Ishikawa (cell line): Measurements from ENCODE around the gene MYO5C.

Source experiments
- CEBPB ChIP-seq: IDR thresholded peaks from 2 replicates; pipeline ENCODE4 v1.6.1; 2012
- CREB1 ChIP-seq: IDR thresholded peaks from 2 replicates; pipeline ENCODE4 v1.6.1; 2012; ENCODE audit warnings: low read depth
- EGR1 ChIP-seq: IDR thresholded peaks from 2 replicates; pipeline ENCODE4 v1.6.1; 2012
- EP300 ChIP-seq: IDR thresholded peaks from 2 replicates; pipeline ENCODE4 v1.6.1; 2012; ENCODE audit warnings: borderline replicate concordance
- FOXM1 ChIP-seq: IDR thresholded peaks from 2 replicates; pipeline ENCODE4 v1.6.1; 2012; ENCODE audit warnings: low read depth, borderline replicate concordance
- NFIC ChIP-seq: IDR thresholded peaks from 2 replicates; pipeline ENCODE4 v1.6.1; 2012
- RAD21 ChIP-seq: IDR thresholded peaks from 2 replicates; pipeline ENCODE4 v1.6.1; 2012; ENCODE audit warnings: low read depth
- REST ChIP-seq: IDR thresholded peaks from 2 replicates; pipeline ENCODE4 v1.6.1; 2012; ENCODE audit warnings: low read depth, mild to moderate bottlenecking
- TAF1 ChIP-seq: IDR thresholded peaks from 2 replicates; pipeline ENCODE4 v1.6.1; 2012; ENCODE audit warnings: low read depth, mild to moderate bottlenecking
- TCF12 ChIP-seq: IDR thresholded peaks from 2 replicates; pipeline ENCODE4 v1.6.1; 2012; ENCODE audit warnings: low read depth
- TEAD4 ChIP-seq: IDR thresholded peaks from 2 replicates; pipeline ENCODE4 v1.6.1; 2012
- YY1 ChIP-seq: IDR thresholded peaks from 2 replicates; pipeline ENCODE4 v1.6.1; 2012; ENCODE audit warnings: low read depth
- ZBTB7A ChIP-seq: IDR thresholded peaks from 2 replicates; pipeline ENCODE4 v1.6.1; 2012; ENCODE audit warnings: low read depth
- TF ChIP-seq, protein P1 (sequence below): IDR thresholded peaks from 2 replicates; pipeline ENCODE4 v1.6.1; 2012
- TF ChIP-seq, protein P2 (sequence below): IDR thresholded peaks from 2 replicates; pipeline ENCODE4 v1.6.1; 2012

MYO5C gene

GRCh38 chr15:52282418-52282817 is 13.2 kb downstream of the MYO5C start:
- TF ChIP-seq TEAD4 = no peak
- TF ChIP-seq, protein P1, sequence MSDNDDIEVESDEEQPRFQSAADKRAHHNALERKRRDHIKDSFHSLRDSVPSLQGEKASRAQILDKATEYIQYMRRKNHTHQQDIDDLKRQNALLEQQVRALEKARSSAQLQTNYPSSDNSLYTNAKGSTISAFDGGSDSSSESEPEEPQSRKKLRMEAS = no peak
- no peak for TF ChIP-seq REST
- no peak for TF ChIP-seq TCF12
- TF ChIP-seq CEBPB = no peak
- no peak for TF ChIP-seq EP300

DNA sequence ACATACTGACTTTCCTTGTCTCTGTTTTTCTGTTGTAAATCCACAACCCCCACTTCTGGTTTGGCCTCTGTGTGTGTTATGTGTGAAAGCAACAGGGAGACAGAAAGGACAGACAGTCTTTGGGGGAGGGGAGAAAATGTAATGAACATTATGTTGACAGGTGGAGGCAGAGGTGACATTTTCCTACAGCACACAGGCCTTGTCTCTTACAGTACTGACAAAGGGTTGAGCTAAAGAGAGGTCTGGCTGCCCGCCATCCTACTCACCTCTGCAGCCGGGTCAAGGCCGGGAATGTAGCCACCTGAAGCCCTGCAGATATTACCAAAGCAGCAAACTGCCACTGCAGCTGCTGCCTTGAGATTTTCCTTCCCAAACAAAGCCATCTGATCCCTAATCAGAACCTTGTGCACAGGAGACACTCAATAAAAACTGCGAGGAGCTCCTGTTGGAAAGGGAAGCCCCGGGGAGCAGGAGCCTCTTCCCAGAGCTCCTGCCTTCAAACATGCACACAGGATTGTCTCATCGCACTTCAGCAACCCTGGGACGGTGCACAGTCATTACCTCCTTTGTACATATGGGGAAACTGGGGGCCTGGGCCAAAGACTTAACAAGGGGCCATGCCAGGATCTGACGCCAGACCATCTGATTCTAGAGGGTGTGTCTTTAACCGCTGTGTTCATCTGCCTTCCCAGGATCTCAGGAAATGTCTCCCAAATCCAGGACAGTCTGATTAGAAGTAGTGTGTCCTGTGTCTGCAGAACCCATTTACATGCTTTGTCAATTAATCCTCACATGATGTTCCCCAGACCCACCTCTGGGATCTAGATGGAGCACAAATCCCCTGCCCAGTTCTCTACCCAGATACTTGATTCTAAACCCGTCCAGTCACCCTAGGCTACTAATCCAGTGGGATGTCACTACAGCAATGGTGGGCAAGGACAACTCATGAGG is 14.2 kb downstream of the MYO5C start:
- TF ChIP-seq TEAD4 (no peak), TCF12 (no peak), REST (no peak), ZBTB7A (no peak), FOXM1 (no peak), CREB1 (no peak), CEBPB (no peak), EGR1 (no peak), NFIC (no peak), YY1 (no peak), RAD21 (no peak), TAF1 (no peak), EP300 (no peak)
- TF ChIP-seq, protein P2, sequence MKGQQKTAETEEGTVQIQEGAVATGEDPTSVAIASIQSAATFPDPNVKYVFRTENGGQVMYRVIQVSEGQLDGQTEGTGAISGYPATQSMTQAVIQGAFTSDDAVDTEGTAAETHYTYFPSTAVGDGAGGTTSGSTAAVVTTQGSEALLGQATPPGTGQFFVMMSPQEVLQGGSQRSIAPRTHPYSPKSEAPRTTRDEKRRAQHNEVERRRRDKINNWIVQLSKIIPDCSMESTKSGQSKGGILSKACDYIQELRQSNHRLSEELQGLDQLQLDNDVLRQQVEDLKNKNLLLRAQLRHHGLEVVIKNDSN = no peak
- TF ChIP-seq, protein P1 = no peak

DNA sequence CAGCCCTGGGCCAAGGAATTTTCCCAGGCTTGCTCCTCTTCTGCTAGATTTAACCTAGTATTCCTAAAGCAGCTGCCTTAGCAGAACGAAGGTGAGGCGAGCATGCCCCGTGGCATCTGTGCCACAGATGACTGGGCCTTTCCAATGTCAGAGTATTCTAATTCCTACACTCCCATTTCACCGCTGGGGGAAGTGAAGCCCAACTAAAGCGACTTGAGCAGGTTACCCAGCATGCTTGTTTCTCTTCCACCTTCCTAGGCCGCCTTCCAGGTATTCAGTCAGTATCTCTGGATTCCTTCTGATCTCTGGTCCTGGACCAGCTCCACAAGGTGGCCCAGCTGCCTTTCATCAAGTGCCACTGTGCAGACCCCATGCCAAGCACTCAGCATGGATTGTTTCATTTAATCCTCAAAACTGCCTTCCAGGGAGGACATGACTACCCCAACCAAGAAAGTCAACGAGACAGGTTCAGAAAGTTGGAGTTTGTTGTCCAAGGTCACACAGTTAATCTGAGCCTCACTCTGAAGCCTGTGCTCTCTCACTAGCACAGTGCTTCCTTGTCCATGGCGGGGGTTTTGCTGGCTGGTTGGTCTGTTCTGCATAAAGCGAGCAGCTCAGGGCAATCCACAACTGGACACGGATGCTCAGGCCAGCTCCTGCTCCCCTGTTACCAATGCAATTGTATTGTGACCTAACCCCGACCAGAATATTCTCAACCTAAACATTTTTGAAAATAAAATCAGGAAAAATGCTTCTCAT is 15.1 kb downstream of the MYO5C start:
- TF ChIP-seq TAF1 = no peak
- TF ChIP-seq, protein P2 = no peak
- TF ChIP-seq REST = no peak
- TF ChIP-seq YY1 = no peak
- no peak for TF ChIP-seq ZBTB7A
- TF ChIP-seq RAD21 = no peak
- no peak for TF ChIP-seq NFIC
- no peak for TF ChIP-seq CEBPB
- no peak for TF ChIP-seq EP300
- no peak for TF ChIP-seq EGR1
- no peak for TF ChIP-seq TEAD4
- TF ChIP-seq CREB1 = no peak
- TF ChIP-seq FOXM1 = no peak
- TF ChIP-seq, protein P1 = no peak
- no peak for TF ChIP-seq TCF12
